ENCODE results near the gene GSTA4. TPM values are rescaled to one million over a fixed set of nuclear protein-coding genes. Genes with fewer than 3 reads are reported as not detected.

GSTA4 gene
- total and polyA plus RNA-seq, 2 donors (not counting 3 experiments of a cell fraction or from before 2014, with no cell fraction given), result 15.0 to 24.6 TPM

DNA sequence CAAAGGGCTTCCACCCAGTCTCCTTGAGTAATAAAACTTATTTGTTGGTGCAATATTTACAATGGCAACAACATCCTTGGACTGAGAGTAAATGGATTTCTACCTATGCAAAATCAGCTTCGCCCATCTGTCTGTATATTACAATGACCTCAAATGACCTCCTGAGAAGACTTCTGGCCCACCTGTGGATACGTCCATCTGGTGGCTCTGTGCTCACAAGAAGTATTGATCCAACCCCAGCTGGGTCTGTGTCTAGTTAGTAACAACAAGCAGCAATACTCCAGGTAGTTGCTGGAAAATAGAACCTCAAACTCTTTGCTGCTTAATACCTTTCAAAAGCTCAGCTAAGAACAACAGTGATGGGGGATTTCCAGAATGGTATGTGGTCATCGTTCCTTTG, 34.7 kb upstream of the GSTA4 start:
- no TSS peak for BruUV-seq (replicated peaks)
- H3K27me3 ChIP-seq (ENCODE audit: control insufficient read depth in 2 of 2, insufficient read depth in 2 of 2, low read length in 2 of 2), result no peaks in the 10 kb centered on the region
- H3K4me2 ChIP-seq (ENCODE audit: insufficient read depth, low read length), result no peak overlapping the region

DNA sequence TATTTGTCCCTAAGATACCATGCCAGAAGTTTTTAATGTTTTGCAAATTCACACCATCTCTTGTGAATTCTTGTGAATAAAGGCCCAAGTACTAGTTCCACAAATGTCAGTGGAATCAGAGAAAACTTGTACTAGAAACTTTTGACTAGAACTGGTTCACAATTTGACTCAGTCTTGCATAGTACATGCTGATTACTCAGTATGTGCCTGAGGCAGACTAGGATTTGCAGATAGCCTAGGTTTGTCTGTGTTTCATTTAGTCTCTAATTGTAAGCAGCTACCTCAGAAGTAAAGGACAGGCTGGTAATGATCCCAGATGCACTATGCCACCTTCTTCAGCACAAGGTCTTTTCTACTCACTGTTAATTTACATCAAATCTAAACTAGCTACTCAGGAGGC, 34.2 kb upstream of the GSTA4 start:
- H4K20me1 ChIP-seq (replicated peaks; ENCODE audit: control insufficient read depth, extremely low read depth, insufficient read depth, low read length), result no peaks in the 10 kb centered on the region
- intact Hi-C loops (cut with micrococcal nuclease) (no loop called here), dilution Hi-C loops (cut with MboI; ENCODE audit: extremely low pct_ligation_motif_present, low sequenced_read_pairs) (no loop called here)
- H3K4me2 ChIP-seq (ENCODE audit: insufficient read depth, low read length), result no peak overlapping the region
- no peak overlapping the region for H3K27ac ChIP-seq (ENCODE audit: insufficient read depth, low read depth, low read length)
- FAIRE-seq, result no peak
- no peak overlapping the region for H3K4me3 ChIP-seq (replicated peaks in 1 of 3; ENCODE audit: insufficient read depth in 1 of 3, low read depth in 1 of 3, low read length in 3 of 3)
- peaks cover 6% of the 10 kb centered on the region for H3K4me1 ChIP-seq (ENCODE audit: control insufficient read depth, extremely low read depth, insufficient read depth, low read length)
- H3K9me3 ChIP-seq (replicated peaks; ENCODE audit: control insufficient read depth, insufficient read depth, low read length), result no peaks in the 10 kb centered on the region
- H3K9me1 ChIP-seq (replicated peaks; ENCODE audit: control insufficient read depth, extremely low read depth, insufficient read depth, low read length), result no peaks in the 10 kb centered on the region
- CTCF ChIA-PET, result no interaction called here
- H3K9ac ChIP-seq (replicated peaks; ENCODE audit: extremely low read depth, insufficient read depth, low read length), result no peak overlapping the region
- BruUV-seq (replicated peaks), result no TSS peak
- no peaks in the 10 kb centered on the region for H3K36me3 ChIP-seq (ENCODE audit: control insufficient read depth in 2 of 2, extremely low read depth in 1 of 2, insufficient read depth in 2 of 2, low read length in 2 of 2)
- POLR2A ChIA-PET, result no interaction called here
- no peaks in the 10 kb centered on the region for H3K27me3 ChIP-seq (ENCODE audit: control insufficient read depth in 2 of 2, insufficient read depth in 2 of 2, low read length in 2 of 2)
- no peak for TF ChIP-seq POLR2A (IDR thresholded peaks at IDR 0.05; ENCODE audit: low read depth, low read length)
- TF ChIP-seq POLR2AphosphoS5 (IDR thresholded peaks at IDR 0.05; ENCODE audit: insufficient read depth, low read depth, low read length), result no peak
- no peak for TF ChIP-seq FOS (IDR thresholded peaks at IDR 0.05; ENCODE audit: borderline replicate concordance, insufficient read depth, low read length)
- no peak for TF ChIP-seq GATA2 (IDR thresholded peaks at IDR 0.05; ENCODE audit: insufficient read depth, insufficient read length, low read depth, low read length)
- TF ChIP-seq EZH2 (IDR thresholded peaks at IDR 0.05; ENCODE audit: borderline replicate concordance, low read depth, low read length, severe bottlenecking), result no peak
- no peak for TF ChIP-seq JUN (IDR thresholded peaks at IDR 0.05; ENCODE audit: borderline replicate concordance, insufficient read depth, insufficient read length, low read depth)
- H3K79me2 ChIP-seq (ENCODE audit: control insufficient read depth, insufficient read depth, low read length), result no peaks in the 10 kb centered on the region
- H2AFZ ChIP-seq (ENCODE audit: low read depth, low read length), result no peak overlapping the region
- no peak for DNase-seq (ENCODE audit: low read depth, low spot score)

More for the DNA sequence above, 34.7 kb upstream of the GSTA4 start:
- H3K79me2 ChIP-seq (ENCODE audit: control insufficient read depth, insufficient read depth, low read length), result no peaks in the 10 kb centered on the region
- H3K4me1 ChIP-seq (ENCODE audit: control insufficient read depth, extremely low read depth, insufficient read depth, low read length), result peaks cover 6% of the 10 kb centered on the region
- no peak for TF ChIP-seq MYC (IDR thresholded peaks at IDR 0.05; ENCODE audit: low read depth, low read length)
- no peak for TF ChIP-seq EZH2 (IDR thresholded peaks at IDR 0.05; ENCODE audit: borderline replicate concordance, low read depth, low read length, severe bottlenecking)
- TF ChIP-seq POLR2AphosphoS5 (IDR thresholded peaks at IDR 0.05; ENCODE audit: insufficient read depth, low read depth, low read length), result no peak
- intact Hi-C loops (cut with micrococcal nuclease) (no loop called here), dilution Hi-C loops (cut with MboI; ENCODE audit: extremely low pct_ligation_motif_present, low sequenced_read_pairs) (no loop called here)
- FAIRE-seq, result no peak
- no peak overlapping the region for H3K4me3 ChIP-seq (replicated peaks in 1 of 3; ENCODE audit: insufficient read depth in 1 of 3, low read depth in 1 of 3, low read length in 3 of 3)
- H3K36me3 ChIP-seq (ENCODE audit: control insufficient read depth in 2 of 2, extremely low read depth in 1 of 2, insufficient read depth in 2 of 2, low read length in 2 of 2), result no peaks in the 10 kb centered on the region
- no peak overlapping the region for H2AFZ ChIP-seq (ENCODE audit: low read depth, low read length)
- ChIA-PET POLR2A (no interaction called here), CTCF (no interaction called here)
- H4K20me1 ChIP-seq (replicated peaks; ENCODE audit: control insufficient read depth, extremely low read depth, insufficient read depth, low read length), result no peaks in the 10 kb centered on the region
- H3K9me3 ChIP-seq (replicated peaks; ENCODE audit: control insufficient read depth, insufficient read depth, low read length), result no peaks in the 10 kb centered on the region
- H3K27ac ChIP-seq (ENCODE audit: insufficient read depth, low read depth, low read length), result no peak overlapping the region
- no peak for DNase-seq (ENCODE audit: low read depth, low spot score)
- no peaks in the 10 kb centered on the region for H3K9me1 ChIP-seq (replicated peaks; ENCODE audit: control insufficient read depth, extremely low read depth, insufficient read depth, low read length)
- H3K9ac ChIP-seq (replicated peaks; ENCODE audit: extremely low read depth, insufficient read depth, low read length), result no peak overlapping the region

Data from endothelial cell of umbilical vein (primary cell).